Measurements from ENCODE around the gene CAMK2G. TPM values are rescaled to one million over a fixed set of nuclear protein-coding genes. Genes with fewer than 3 reads are reported as not detected.

The CAMK2G gene
- total RNA-seq, 4 donors from 2014 or later = 10.6 to 35.8 (median 15.6) TPM

DNA sequence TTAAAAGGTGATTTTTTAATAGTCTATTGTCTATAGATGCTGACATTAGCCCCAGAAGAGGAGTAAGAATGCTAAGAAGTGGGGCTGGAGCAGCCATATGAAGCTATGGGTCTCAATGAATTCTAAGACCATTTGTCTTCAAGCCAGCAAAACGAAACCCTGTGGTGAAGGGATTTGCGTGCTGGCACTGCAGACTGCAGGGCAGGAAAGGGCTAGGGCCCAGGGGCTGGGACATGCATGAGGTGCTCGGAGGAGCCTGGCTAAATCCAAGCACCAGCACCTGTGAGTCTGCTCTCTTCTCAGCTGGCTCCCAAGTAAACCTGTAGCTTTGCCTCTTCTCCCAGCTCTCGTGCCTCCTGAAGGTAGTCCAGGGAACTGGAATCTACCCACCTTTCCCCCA lies 61.7 kb downstream of the CAMK2G start:
- DNase-seq (ENCODE audit: low spot score) (no peak), ATAC-seq (ENCODE audit: low FRiP score) (no peak)
- TF ChIP-seq, protein P1, sequence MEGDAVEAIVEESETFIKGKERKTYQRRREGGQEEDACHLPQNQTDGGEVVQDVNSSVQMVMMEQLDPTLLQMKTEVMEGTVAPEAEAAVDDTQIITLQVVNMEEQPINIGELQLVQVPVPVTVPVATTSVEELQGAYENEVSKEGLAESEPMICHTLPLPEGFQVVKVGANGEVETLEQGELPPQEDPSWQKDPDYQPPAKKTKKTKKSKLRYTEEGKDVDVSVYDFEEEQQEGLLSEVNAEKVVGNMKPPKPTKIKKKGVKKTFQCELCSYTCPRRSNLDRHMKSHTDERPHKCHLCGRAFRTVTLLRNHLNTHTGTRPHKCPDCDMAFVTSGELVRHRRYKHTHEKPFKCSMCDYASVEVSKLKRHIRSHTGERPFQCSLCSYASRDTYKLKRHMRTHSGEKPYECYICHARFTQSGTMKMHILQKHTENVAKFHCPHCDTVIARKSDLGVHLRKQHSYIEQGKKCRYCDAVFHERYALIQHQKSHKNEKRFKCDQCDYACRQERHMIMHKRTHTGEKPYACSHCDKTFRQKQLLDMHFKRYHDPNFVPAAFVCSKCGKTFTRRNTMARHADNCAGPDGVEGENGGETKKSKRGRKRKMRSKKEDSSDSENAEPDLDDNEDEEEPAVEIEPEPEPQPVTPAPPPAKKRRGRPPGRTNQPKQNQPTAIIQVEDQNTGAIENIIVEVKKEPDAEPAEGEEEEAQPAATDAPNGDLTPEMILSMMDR (IDR thresholded peaks at IDR 0.05) = no peak

DNA sequence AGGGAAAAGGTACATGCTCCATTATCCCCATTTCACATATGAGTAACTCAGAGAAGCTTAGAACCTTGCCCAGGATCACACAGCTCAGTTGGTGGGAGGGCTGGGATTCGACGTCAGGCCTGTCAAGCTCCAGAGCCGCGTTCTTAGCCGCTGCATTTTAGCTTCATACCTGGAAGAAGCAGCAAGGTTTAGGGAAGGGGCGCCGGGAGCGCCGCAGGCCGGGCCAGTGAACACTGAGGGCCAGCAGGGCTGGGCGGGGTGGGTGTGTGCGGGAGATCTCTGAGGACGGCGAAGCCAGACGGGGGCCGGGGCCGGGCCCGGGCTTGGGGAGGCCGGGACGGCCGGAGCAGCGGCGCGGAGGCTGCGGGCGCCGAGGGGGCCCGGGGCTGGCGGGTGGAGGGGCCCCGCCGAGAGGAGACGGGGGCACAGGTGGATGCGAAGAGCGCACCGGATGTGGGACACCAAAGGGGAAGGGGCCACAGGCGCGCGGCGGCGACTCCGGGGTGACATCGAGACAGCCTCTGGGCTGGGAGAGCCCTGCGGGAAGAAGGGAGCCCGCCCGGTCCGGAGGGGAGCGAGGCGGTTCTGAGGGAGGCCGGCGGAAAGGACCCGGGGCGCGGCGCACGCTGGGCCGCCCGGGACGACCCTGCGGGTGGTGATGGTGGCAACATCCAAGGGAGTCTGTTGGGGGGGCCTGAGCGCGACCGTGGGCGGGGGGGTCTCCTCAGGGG lies 63.5 kb downstream of the CAMK2G start:
- TF ChIP-seq, protein P1 (IDR thresholded peaks at IDR 0.05) = no peak
- ATAC-seq (ENCODE audit: low FRiP score) = peak; percentile 16
- no peak for DNase-seq (ENCODE audit: low spot score)

DNA sequence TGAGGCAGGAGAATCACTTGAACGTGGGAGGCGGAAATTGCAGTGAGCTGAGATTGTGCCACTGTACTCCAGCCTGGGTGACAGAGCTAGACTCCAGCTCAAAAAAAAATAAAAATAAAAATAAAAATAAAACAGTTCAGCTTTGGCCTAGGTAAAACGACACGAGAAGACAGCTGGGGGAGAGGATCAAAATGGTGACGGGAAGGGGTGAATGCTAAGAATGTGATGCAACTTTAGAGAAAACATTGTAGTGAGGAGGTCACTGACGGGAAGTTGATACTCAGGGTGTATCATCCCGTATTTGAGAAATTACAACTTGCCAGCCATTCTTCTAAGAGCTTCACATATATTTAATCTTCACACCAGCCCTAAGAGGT lies 64.0 kb downstream of the CAMK2G start:
- TF ChIP-seq, protein P1 (IDR thresholded peaks at IDR 0.05) = no peak
- ATAC-seq (ENCODE audit: low FRiP score) (no peak), DNase-seq (ENCODE audit: low spot score) (no peak)

DNA sequence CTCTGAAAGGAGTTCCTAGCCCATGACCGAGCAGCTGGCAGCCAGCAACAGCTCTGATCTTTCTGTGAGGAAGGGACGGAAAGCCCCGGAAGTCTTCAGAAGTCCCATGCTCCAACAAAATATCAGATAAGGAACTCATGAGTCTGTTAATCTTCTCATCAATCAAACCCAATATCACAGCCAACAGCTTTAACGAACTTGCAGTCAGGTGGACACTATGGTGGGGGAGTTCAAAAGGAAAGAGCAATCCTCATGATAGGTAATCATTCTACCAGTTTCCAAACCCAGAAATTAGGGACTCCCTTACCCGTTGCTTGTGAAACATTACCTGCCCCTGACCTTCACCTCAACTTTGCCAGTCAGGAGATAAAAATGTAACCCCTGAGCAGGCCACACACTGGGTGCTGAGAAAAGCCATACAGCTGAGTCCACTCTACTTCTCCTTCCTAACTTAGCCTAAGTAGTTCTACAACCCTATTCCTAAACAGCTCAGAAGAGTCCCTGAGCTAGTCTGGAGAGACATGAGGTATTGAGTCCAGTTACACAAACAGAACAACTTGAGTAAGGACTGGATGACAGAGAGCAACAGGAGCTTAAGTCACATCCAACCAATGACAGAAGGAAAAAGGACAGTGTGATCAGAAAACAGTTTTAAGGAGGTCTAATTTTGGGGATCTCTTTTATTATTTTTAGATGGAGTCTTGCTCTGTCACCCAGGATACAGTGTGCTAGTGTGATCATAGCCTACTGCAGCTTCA lies 65.1 kb downstream of the CAMK2G start:
- TF ChIP-seq, protein P1 (IDR thresholded peaks at IDR 0.05) = no peak
- no peak for ATAC-seq (ENCODE audit: low FRiP score)
- no peak for DNase-seq (ENCODE audit: low spot score)

DNA sequence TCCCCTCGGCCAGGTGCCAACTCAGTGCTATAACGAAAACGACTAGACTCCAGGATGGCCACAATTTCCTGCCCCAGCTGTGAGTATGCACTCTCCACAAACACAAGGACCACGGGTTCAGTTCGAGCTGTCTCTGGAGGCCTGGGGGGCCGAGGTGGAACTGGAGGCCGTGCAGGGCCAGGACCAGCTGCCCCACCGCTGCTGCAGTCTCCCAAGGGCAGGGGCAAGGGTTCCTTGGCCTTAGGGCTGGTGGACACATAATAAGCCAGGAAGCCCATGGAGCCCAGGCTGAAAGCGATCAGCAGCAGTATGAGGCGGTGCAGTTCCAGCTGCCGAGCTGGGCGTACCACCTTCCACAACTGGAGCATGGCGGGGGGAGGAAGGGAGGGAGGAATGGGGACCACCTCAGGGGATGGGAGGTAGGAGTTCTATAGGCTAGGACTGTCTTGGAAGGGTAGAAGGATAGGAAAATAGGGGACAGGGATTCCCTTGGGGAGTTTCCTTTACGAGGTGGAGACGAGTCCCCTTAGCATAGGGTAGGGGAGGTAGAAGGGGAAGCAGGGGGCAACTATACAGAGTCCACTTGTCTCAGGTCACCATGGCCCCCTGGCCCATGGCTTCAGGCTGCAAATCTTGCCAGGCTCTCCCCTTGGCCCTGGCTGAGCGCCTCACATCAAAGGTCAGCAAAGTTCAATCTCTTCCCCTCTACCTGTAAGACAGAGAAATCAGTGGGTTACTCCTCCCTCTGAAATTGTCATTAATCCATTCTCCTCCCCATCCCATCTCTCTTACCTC lies 66.1 kb downstream of the CAMK2G start:
- DNase-seq (ENCODE audit: low spot score) (no peak), ATAC-seq (ENCODE audit: low FRiP score) (no peak)
- TF ChIP-seq, protein P1 (IDR thresholded peaks at IDR 0.05) = no peak

DNA sequence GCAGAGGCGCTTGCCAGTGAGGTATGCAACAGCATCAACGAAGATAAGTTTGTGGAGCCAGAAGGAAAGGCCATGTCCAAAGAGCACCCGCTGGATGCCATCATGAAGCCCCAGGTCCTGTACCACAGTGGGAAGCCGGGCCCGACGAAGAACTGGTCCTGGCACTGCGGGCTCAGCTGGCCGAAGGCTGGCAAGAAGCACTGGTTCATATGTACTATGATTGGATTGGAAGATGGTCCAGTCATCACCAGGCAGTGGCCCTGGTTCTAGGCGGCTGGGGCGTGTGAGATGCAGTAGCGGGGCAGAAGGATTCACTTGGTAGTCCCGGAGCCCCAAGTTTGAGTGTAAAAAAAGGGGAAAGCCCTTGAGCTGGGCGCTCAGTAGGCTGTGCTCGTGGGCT lies 66.9 kb downstream of the CAMK2G start:
- DNase-seq (ENCODE audit: low spot score) (no peak), ATAC-seq (ENCODE audit: low FRiP score) (no peak)
- TF ChIP-seq, protein P1 (IDR thresholded peaks at IDR 0.05) = no peak

Measured in omental fat pad (tissue), 4 donors.